Cortex of kidney (tissue), 1 donor: ENCODE measurements around the gene MYH3.

Experiments
- DNase-seq: peaks from one replicate; lab custom pipeline; 2025; lab: John Stamatoyannopoulos, UW

MYH3 gene

DNA sequence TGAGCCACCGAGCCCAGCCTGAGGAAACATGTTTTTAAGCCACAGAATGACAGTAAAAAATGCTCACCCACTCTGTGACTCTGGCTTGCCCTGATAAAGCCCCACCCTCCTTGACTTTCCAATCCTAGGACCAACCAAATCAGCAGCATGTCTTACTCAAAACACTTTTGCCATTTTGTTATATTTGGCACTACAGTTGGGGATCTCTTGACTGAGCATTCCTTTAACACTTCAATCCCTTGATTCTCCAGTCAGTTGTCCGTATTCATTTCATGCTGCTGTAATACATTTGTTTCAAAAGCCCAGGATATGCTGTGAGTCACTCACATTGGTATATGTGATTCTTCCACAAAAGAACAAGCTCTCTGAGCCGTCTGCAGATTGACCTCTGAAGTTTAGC is 8.2 kb downstream of the MYH3 start:
- no peak for DNase-seq

GRCh38 chr17:10648381-10648780 is 8.7 kb downstream of the MYH3 start:
- no peak for DNase-seq

GRCh38 chr17:10646392-10646990 is 10.6 kb downstream of the MYH3 start:
- DNase-seq: no peak

- no peak for DNase-seq
Measured at GRCh38 chr17:10640475-10640874, 16.6 kb downstream of the MYH3 start.

DNA sequence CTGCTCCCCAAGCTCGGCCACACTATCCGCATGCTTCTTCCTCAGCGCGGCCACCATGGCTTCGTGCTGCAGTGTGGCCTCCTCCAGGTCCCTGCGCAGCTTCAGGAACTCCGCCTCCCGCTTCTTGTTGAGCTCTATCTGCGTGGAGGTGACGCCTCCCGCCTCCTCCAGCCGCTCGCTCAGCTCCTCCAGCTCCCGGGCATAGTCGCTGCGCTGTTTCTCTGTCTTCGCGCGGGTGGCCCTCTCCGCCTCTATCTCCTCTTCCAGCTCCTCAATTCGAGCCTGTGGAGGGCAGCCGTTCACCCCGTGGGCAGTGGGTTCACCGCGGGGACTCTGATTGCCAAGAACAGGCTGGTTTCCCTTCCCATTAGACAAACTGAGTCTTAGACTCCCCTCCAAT is 19.0 kb downstream of the MYH3 start:
- DNase-seq: no peak

DNA sequence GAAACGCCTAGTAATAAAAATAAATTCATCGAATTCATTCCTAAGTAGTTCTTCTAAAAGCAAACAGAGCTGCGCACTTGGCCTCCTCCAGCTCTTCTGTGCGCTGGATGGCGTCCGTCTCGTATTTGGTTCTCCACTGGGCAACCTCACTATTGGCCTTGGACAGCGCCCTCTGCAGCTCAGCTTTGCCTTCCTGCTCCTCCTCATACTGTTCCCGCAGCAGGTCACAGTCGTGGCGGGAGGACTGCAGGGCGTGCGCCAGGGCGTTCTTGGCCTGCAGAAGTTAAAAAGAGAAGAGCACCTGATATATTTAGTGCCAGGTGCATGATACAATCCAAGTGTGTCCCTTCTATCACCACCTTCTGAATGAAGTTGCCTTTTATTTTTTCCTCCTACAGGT is 21.8 kb downstream of the MYH3 start:
- no peak for DNase-seq

DNA sequence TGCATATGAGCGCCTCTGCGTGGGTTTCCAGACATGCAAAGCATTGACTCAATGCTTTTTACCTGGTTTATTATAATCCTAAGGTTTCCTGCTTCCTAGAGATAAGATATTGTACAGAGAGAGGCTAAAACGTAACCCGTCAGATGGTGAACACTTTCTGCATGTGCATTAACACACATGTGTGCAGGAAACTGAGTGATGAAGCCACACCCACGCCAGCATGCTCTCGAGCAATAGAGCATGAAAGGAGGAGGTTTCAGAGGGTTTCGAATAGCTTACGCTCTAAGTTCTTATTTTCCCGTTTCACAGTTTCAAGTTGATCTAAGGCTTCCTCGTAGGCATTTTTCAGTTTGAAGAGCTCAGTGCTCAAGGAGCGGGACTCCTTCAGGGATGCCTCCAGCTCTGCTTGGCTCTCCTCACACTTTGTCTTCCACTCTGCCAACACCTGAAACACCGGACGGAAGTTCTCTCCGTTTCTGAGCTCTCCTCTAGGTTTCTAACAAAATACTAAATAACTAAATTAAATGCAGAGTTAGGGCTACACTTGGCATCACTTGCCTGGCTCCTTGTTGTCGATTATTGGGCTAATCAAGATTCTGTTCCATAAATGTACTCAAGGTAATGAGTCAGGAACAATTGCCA is 23.2 kb downstream of the MYH3 start:
- DNase-seq: no peak

GRCh38 chr17:10631701-10632100 is 25.4 kb downstream of the MYH3 start:
- no peak for DNase-seq

- DNase-seq: no peak
Measured at GRCh38 chr17:10631048-10631700, 25.9 kb downstream of the MYH3 start.

DNA sequence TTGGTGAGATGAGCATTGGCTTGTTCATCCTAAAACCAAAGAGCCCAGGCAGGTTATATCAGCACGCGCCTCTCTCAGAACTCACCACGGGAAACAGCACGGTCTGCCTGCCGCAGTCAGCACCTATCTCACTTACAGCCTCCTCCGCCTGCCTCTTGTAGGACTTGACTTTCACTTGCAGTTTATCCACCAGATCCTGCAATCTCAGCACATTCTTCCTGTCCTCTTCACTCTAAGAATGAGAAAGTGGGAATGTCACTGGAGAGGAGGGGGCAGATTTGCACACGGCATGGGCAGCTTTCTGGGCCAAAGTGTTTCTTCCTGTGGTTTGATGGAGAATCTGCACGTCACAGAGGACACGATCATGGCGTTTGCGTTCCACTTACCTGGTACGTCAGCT is 27.4 kb downstream of the MYH3 start:
- no peak for DNase-seq

GRCh38 chr17:10628756-10629155 is 28.4 kb downstream of the MYH3 start:
- DNase-seq: no peak

GRCh38 chr17:10626390-10626789 is 30.7 kb downstream of the MYH3 start:
- DNase-seq: no peak

DNA sequence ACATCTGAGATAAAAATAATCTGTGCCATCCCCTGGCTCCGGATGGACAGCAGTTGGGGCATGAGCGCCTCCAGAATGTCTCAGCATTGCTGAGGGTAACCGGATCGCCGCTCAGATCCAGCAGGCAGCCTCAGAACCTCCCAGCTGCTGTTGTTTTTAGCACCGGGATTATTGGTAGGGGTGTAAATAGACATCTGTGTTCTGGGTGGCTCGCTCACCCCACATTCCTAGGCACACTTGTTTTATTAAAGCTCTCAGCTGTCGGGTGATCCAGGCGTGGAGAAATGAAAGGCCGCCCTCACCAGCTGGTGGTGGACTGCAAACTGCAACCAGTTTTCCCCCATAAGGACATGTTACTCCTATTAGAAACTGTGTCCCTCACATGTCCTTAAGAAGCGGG is 32.1 kb downstream of the MYH3 start:
- DNase-seq: no peak

DNA sequence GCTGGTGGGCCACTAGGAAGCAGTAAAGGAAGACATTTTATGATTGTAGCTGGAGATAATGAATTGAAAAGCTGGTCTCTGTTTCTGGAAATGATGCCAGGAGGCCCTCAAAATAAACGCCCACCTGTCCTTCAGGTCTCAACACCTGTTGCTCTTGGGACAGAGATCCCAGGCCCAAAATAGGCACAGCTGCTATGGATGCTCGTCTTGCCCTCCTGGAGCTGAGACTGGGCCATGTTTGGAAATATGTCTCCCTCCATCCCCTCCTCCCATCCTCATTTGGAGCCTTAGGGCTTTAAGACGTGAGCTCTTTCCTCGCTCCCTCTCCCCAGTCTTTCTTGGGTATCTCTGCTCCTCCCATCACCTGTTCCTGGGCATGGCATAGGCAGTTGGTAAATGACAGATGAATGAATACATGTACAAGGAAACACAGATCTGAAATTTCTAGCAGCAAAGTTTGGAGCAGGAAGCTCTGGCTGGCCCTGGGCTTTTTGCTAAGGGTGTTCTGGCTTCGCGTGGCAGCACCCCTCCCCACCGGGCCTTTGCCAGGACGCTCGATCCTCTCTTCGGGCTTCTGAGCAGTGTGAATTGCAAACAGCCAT is 33.3 kb downstream of the MYH3 start:
- DNase-seq: no peak

DNA sequence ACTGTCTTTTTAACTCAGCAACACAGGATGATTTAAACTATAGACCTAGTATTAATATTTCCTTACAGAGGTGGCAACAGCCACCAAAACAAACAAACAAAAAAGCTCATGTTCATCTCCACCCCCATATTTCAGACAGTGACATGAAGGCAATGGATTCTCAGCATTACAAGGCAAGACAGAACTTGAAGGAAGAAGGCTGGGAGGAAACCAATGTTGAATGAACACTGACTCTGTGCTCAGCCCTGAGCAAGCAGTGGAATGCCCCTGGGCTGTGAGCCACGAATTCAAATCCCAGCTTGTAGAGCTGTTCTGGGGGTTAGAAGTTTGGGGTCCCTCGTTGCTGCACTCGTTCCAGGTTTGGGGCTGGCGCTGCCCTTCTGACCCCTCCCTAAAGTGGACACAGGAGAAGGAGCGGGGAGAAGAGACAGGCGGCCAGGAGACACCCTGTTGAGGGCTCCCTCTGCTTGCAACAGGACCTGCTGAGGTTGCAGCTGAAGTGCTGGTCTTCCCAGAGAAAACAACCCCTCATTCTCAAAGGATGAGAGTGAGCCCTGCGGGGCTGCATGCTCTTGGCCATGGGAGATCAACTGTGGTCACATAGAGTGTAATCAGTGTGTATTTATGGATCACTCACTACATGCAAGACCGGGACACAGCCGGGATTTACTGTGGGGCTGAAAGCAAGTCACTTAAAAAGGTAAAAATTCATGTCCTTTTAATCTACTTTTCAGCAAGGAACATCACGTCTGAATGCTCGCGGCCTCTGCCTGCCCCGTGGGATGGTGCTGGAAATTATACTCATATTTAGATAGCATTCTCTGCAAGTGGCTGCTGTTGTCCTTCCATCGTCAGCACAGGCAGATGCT is 34.3 kb downstream of the MYH3 start:
- no peak for DNase-seq

DNA sequence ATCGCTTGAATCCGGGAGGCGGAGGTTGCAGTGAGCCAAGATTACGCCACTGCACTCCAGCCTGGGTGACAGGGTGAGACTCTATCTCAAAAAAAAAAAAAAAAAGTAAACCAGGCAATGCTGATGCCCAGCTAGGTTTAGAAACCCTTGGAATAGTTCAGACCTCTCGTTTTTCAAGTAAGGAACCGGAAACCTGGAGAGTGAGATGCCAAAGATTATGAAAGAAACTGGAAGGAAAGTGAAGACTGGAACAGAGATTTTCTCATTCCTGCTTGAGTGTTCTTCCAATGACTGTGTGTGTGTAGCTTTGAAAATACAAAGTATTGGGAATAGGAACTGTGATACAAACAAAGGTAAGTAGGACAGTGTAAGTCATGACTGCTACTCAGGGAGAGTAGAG is 35.7 kb downstream of the MYH3 start:
- no peak for DNase-seq

- no peak for DNase-seq
Measured at GRCh38 chr17:10620823-10621222, 36.3 kb downstream of the MYH3 start.

DNA sequence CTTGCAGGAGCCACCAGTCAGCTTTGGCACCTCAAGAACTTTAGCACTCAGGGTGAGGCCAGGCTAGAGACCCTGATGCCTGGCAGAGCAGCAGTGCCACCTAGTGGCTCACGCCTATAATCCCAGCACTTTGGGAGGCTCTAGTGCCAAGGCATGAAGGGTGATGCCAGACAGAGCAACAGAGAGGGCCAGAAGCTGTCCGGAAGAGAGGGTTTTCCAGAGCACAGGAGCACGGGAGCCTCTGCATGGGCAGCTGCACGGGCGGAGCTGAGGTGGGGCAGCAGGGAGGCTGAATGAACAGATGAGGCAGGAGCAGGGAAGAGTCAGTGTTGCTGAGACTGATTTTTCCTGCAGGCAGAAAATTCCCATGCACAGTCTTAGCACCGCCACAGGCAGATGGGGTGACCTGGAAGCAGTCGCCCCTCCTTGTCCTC is 38.9 kb downstream of the MYH3 start:
- no peak for DNase-seq

DNA sequence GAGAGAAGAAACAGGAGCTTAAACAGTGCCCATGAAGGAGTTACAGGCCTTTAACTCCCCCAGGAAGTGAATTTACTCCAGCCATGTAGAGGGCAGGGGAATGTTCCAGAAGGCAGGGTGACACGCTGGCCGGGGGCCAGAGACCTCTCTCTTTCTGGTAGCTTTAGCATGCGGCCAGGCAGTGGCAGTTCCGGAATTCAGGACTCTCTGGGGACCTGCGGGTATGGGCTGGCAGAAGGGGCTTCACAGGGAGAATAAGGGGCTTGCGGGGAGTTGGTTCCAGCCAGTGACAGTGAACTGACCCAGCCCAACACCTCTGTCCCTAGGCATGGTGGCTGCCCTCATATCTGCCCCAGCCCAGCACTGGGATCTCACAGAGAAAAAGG is 40.0 kb downstream of the MYH3 start:
- DNase-seq: no peak

- DNase-seq: no peak
Measured at GRCh38 chr17:10616502-10617119, 40.5 kb downstream of the MYH3 start.

GRCh38 chr17:10614536-10615155 is 42.5 kb downstream of the MYH3 start:
- no peak for DNase-seq
